WTC11 (cell line): ENCODE results near the gene PGA3. TPM values are rescaled to one million over a fixed set of nuclear protein-coding genes. Genes with fewer than 3 reads are reported as not detected.

Experiments used
- ATAC-seq: fragments of 200-7000 bp; cut with Tn5 transposase; 2 replicates; pipeline ENCODE4 v1.10.0; 2021; ENCODE audit warnings: mild to moderate bottlenecking, moderate library complexity
- CTCF ChIA-PET: fragments of 300-600 bp; sonication (Branson Sonifier 250); formaldehyde crosslinking; loops from one replicate; lab custom pipeline; 2021; ENCODE audit warnings: antibody characterized with exemption; lab: Charles Lee
- POLR2A ChIA-PET: fragments of 350-600 bp; sonication (Branson Sonifier 250); formaldehyde crosslinking; loops from one replicate; lab custom pipeline; 2021; ENCODE audit warnings: antibody characterized with exemption; lab: Charles Lee
- DNase-seq: peaks from one replicate; pipeline ENCODE4 v3.0.0; 2021; ENCODE audit warnings: low spot score
- H3K27ac Mint-ChIP-seq: 2 replicates; pipeline ENCODE4 v1.8.0; 2021; ENCODE audit warnings: mixed read lengths
- H3K27me3 Mint-ChIP-seq: 2 replicates; pipeline ENCODE4 v1.8.0; 2021; ENCODE audit warnings: low read depth, mild to moderate bottlenecking, moderate library complexity, mixed read lengths
- H3K36me3 Mint-ChIP-seq: 2 replicates; pipeline ENCODE4 v1.8.0; 2021; ENCODE audit warnings: mixed read lengths
- H3K4me1 Mint-ChIP-seq: 2 replicates; pipeline ENCODE4 v1.8.0; 2022; ENCODE audit warnings: mixed read lengths
- H3K4me3 Mint-ChIP-seq: 2 replicates; pipeline ENCODE4 v1.8.0; 2021; ENCODE audit warnings: mild to moderate bottlenecking, moderate library complexity, mixed read lengths
- H3K9me3 Mint-ChIP-seq: 2 replicates; pipeline ENCODE4 v1.8.0; 2021; ENCODE audit warnings: mixed read lengths
- E2F4 ChIP-seq: sonication (generic); formaldehyde crosslinking; IDR thresholded peaks from 2 replicates; pipeline ENCODE4 v1.8.1; 2022; ENCODE audit warnings: low read depth, mild to moderate bottlenecking, moderate library complexity, missing genetic modification reagents, borderline replicate concordance
- E2F5 ChIP-seq: sonication (generic); formaldehyde crosslinking; IDR thresholded peaks from 2 replicates; pipeline ENCODE4 v1.8.1; 2022; ENCODE audit warnings: mild to moderate bottlenecking, moderate library complexity, missing genetic modification reagents
- FOXJ3 ChIP-seq: sonication (generic); formaldehyde crosslinking; IDR thresholded peaks from 2 replicates; pipeline ENCODE4 v1.9.0; 2021; ENCODE audit warnings: missing genetic modification reagents, mild to moderate bottlenecking, borderline replicate concordance
- HMGA2 ChIP-seq: fragments of 250-450 bp; sonication (Bioruptor Pico); IDR thresholded peaks from 2 replicates; pipeline ENCODE4 v1.4.0; 2021; ENCODE audit warnings: mild to moderate bottlenecking, moderate library complexity
- MXD4 ChIP-seq: fragments of 250-450 bp; sonication (Bioruptor Pico); IDR thresholded peaks from 2 replicates; pipeline ENCODE4 v1.8.0; 2021; ENCODE audit warnings: mild to moderate bottlenecking, moderate library complexity, borderline replicate concordance
- MYBL2 ChIP-seq: sonication (generic); formaldehyde crosslinking; IDR thresholded peaks from 2 replicates; pipeline ENCODE4 v1.8.1; 2023; ENCODE audit warnings: mild to moderate bottlenecking, moderate library complexity, missing genetic modification reagents
- NR3C1 ChIP-seq: sonication (generic); formaldehyde crosslinking; conservative IDR thresholded peaks from 2 replicates; pipeline ENCODE4 v1.8.1; 2023; ENCODE audit warnings: low read depth, mild to moderate bottlenecking, missing genetic modification reagents
- TCF7 ChIP-seq: sonication (generic); formaldehyde crosslinking; IDR thresholded peaks from 2 replicates; pipeline ENCODE4 v1.8.0; 2022; ENCODE audit warnings: mild to moderate bottlenecking, low read depth, missing genetic modification reagents, moderate library complexity
- ZBTB43 ChIP-seq: sonication (generic); formaldehyde crosslinking; IDR thresholded peaks from 2 replicates; pipeline ENCODE4 v1.8.1; 2023; ENCODE audit warnings: mild to moderate bottlenecking, missing genetic modification reagents
- ZNF121 ChIP-seq: sonication (generic); formaldehyde crosslinking; IDR thresholded peaks from 2 replicates; pipeline ENCODE4 v1.8.0; 2023; ENCODE audit warnings: missing genetic modification reagents
- ZNF138 ChIP-seq: sonication (generic); formaldehyde crosslinking; conservative IDR thresholded peaks from 2 replicates; pipeline ENCODE4 v1.8.1; 2022; ENCODE audit warnings: mild to moderate bottlenecking, moderate library complexity, missing genetic modification reagents
- ZNF317 ChIP-seq: sonication (generic); formaldehyde crosslinking; IDR thresholded peaks from 2 replicates; pipeline ENCODE4 v1.8.1; 2023; ENCODE audit warnings: low read depth, mild to moderate bottlenecking, moderate library complexity, missing genetic modification reagents, borderline replicate concordance
- ZNF512 ChIP-seq: sonication (generic); formaldehyde crosslinking; IDR thresholded peaks from 2 replicates; pipeline ENCODE4 v1.8.1; 2022; ENCODE audit warnings: missing genetic modification reagents, borderline replicate concordance
- total RNA-seq: library from RNA; stranded (reverse); gene quantifications from 3 replicates; pipeline ENCODE4 v1.2.3, GENCODE V29; 2021
- TF ChIP-seq, protein P1 (sequence below): sonication (generic); formaldehyde crosslinking; IDR thresholded peaks from 2 replicates; pipeline ENCODE4 v1.8.0; 2022; ENCODE audit warnings: mild to moderate bottlenecking, missing genetic modification reagents
- TF ChIP-seq, protein P2 (sequence below): sonication (generic); formaldehyde crosslinking; IDR thresholded peaks from 2 replicates; pipeline ENCODE4 v1.8.0; 2022; ENCODE audit warnings: mild to moderate bottlenecking, missing genetic modification reagents

Gene PGA3
- total RNA-seq, 1 experiment from 2014 or later = 0.20 TPM

DNA sequence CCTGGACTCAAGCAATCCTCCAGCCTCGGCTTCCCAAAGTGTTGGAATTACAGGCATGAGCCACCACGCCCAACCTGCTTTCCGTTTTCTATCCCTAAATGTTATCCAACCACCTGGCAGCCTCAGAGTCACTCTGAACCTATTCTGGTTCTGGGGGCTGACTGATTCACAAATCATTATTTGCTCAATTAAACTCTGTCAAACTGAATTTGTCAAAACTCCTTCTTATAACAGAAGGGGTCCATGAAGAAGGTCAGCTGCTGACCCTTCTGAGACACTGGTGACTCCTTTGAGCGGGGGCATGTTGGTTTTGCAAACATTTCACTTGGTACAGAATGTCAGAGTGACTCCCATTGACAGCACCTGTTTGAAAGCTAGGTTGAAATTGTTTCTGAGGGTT is 40.3 kb upstream of the PGA3 start (continued):
- TF ChIP-seq, protein P1, sequence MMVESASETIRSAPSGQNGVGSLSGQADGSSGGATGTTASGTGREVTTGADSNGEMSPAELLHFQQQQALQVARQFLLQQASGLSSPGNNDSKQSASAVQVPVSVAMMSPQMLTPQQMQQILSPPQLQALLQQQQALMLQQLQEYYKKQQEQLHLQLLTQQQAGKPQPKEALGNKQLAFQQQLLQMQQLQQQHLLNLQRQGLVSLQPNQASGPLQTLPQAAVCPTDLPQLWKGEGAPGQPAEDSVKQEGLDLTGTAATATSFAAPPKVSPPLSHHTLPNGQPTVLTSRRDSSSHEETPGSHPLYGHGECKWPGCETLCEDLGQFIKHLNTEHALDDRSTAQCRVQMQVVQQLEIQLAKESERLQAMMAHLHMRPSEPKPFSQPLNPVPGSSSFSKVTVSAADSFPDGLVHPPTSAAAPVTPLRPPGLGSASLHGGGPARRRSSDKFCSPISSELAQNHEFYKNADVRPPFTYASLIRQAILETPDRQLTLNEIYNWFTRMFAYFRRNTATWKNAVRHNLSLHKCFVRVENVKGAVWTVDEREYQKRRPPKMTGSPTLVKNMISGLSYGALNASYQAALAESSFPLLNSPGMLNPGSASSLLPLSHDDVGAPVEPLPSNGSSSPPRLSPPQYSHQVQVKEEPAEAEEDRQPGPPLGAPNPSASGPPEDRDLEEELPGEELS (CRISPR knock-in tag) = no peak
- TF ChIP-seq MXD4 (CRISPR knock-in tag) (no peak), TCF7 (no peak), MYBL2 (CRISPR knock-in tag) (no peak), FOXJ3 (CRISPR knock-in tag) (no peak), E2F4 (no peak), E2F5 (no peak)

GRCh38 chr11:61163714-61164605 is 39.4 kb upstream of the PGA3 start:
- no peak for ATAC-seq
- Mint-ChIP-seq H3K36me3 (peaks cover 3% of the 10 kb centered on the region; the same call in 1 of the 2 replicates), H3K27me3 (peaks cover 4% of the 10 kb centered on the region; the same call in 1 of the 2 replicates), H3K27ac (no peak overlapping the region), H3K4me1 (peaks cover 35% of the 10 kb centered on the region), H3K4me3 (no peak overlapping the region), H3K9me3 (peaks cover 4% of the 10 kb centered on the region; the same call in 1 of the 2 replicates)
- DNase-seq = no peak
- TF ChIP-seq NR3C1 (CRISPR knock-in tag) (no peak), TCF7 (no peak), ZBTB43 (no peak), ZNF121 (no peak), HMGA2 (CRISPR knock-in tag) (no peak)
- TF ChIP-seq, protein P2, sequence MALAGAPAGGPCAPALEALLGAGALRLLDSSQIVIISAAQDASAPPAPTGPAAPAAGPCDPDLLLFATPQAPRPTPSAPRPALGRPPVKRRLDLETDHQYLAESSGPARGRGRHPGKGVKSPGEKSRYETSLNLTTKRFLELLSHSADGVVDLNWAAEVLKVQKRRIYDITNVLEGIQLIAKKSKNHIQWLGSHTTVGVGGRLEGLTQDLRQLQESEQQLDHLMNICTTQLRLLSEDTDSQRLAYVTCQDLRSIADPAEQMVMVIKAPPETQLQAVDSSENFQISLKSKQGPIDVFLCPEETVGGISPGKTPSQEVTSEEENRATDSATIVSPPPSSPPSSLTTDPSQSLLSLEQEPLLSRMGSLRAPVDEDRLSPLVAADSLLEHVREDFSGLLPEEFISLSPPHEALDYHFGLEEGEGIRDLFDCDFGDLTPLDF = no peak
- ChIA-PET CTCF (interaction anchor here (0.6 kb wide), 1 partner anchor 264 kb away, joined by 3 read pairs; no protein-coding TSS in a partner anchor), POLR2A (no interaction called here)

DNA sequence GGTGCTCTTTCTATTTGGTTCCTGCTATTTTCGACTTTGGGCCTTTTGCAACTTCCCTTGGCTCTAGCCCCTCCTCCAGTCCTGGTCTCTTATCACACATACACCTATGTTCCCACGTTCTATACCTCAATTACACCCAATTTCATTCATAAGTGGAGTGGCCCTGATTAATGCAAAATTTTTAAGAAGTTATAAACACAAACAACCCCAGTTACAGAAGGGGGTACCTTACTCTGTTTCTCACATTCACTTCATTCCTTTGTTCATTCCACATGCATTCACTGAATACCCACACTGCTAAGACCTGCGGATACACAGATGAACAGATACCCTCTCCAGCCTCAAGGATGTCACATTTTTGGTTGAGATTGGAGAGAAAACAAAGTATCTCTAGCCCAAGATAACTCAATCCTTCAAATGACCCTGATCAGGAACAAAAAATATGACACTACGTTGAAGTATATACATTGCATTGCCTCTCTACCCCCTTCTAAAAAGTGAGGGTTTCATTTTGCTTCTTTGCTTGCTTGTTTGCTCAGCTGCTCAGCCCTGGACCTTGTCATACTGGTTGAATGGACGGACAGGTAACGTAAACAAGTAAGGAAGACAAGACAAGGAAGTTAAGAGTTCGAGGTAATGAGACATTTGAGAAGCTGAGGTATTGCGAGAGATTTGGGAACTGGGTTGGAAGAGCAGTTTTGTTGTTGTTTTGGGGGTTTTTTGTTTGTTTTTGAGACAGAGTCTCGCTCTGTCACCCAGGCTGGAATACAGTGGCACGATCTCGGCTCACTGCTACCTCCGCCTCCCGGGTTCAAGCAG is 38.5 kb upstream of the PGA3 start:
- H3K4me3 Mint-ChIP-seq = no peak overlapping the region
- TF ChIP-seq ZNF138 (CRISPR knock-in tag) (no peak), E2F5 (no peak), ZNF317 (no peak), ZNF512 (CRISPR knock-in tag) (no peak)

More for the DNA sequence above, 38.5 kb upstream of the PGA3 start:
- peaks cover 3% of the 10 kb centered on the region; the same call in 1 of the 2 replicates for H3K36me3 Mint-ChIP-seq
- H3K4me1 Mint-ChIP-seq = peaks cover 30% of the 10 kb centered on the region
- peak overlapping the region; percentile 52; the same call in 1 of the 2 replicates for H3K27ac Mint-ChIP-seq
- CTCF ChIA-PET = no interaction called here
- ATAC-seq (no peak), DNase-seq (no peak)
- POLR2A ChIA-PET = no interaction called here
- peaks cover 4% of the 10 kb centered on the region; the same call in 1 of the 2 replicates for H3K27me3 Mint-ChIP-seq
- peaks cover 4% of the 10 kb centered on the region; the same call in 1 of the 2 replicates for H3K9me3 Mint-ChIP-seq
